Memory B cell (primary cell): ENCODE data around the gene GLP1R.

Source experiments
- ATAC-seq: fragments of 150-1000 bp; cut with Tn5 transposase; 2 replicates; pipeline ENCODE4 v1.10.0; 2021; ENCODE audit warnings: low read depth, mild to moderate bottlenecking, moderate library complexity
- DNase-seq, 2 donors: peaks; one replicate each; pipeline ENCODE4 v3.0.0; 2022; ENCODE audit warnings: low spot score in 2 of 2
- H3K27ac Mint-ChIP-seq: one replicate; pipeline ENCODE4 v1.8.0; 2022; ENCODE audit warnings: mild to moderate bottlenecking, moderate library complexity, mixed read lengths
- H3K27me3 Mint-ChIP-seq: one replicate; pipeline ENCODE4 v1.8.0; 2022; ENCODE audit warnings: mixed read lengths
- H3K36me3 Mint-ChIP-seq: one replicate; pipeline ENCODE4 v1.8.0; 2022; ENCODE audit warnings: mild to moderate bottlenecking, mixed read lengths
- H3K4me1 Mint-ChIP-seq: one replicate; pipeline ENCODE4 v1.8.0; 2022; ENCODE audit warnings: mixed read lengths
- H3K4me3 Mint-ChIP-seq: one replicate; pipeline ENCODE4 v1.8.0; 2022; ENCODE audit warnings: mild to moderate bottlenecking, moderate library complexity, mixed read lengths
- H3K9me3 Mint-ChIP-seq: one replicate; pipeline ENCODE4 v1.8.0; 2022; ENCODE audit warnings: mixed read lengths

The GLP1R gene

GRCh38 chr6:39093149-39093708 lies 44.6 kb downstream of the GLP1R start:
- no peaks in the 10 kb centered on the region for H3K4me1 Mint-ChIP-seq
- no peak for ATAC-seq
- DNase-seq: no peak
- H3K9me3 Mint-ChIP-seq: no peaks in the 10 kb centered on the region
- H3K4me3 Mint-ChIP-seq: no peak overlapping the region
- H3K27me3 Mint-ChIP-seq: peaks cover 8% of the 10 kb centered on the region
- H3K27ac Mint-ChIP-seq: no peak overlapping the region
- peaks cover 6% of the 10 kb centered on the region for H3K36me3 Mint-ChIP-seq

GRCh38 chr6:39095578-39095977 lies 47.0 kb downstream of the GLP1R start:
- no peaks in the 10 kb centered on the region for H3K9me3 Mint-ChIP-seq
- H3K4me1 Mint-ChIP-seq: no peaks in the 10 kb centered on the region
- H3K27ac Mint-ChIP-seq: no peak overlapping the region
- peaks cover 5% of the 10 kb centered on the region for H3K27me3 Mint-ChIP-seq
- no peak overlapping the region for H3K4me3 Mint-ChIP-seq
- DNase-seq (no peak), ATAC-seq (no peak)
- H3K36me3 Mint-ChIP-seq: peaks cover 6% of the 10 kb centered on the region

- no peaks in the 10 kb centered on the region for H3K27me3 Mint-ChIP-seq
- no peak overlapping the region for H3K27ac Mint-ChIP-seq
- DNase-seq (no peak), ATAC-seq (no peak)
- H3K36me3 Mint-ChIP-seq: peaks cover 17% of the 10 kb centered on the region
- H3K4me3 Mint-ChIP-seq: no peak overlapping the region
- H3K9me3 Mint-ChIP-seq: no peaks in the 10 kb centered on the region
- H3K4me1 Mint-ChIP-seq: peaks cover 6% of the 10 kb centered on the region
These were observed 51.8 kb downstream of the GLP1R start for GRCh38 chr6:39100358-39100757.

- DNase-seq: no peak
These were observed 53.7 kb downstream of the GLP1R start for GRCh38 chr6:39102071-39102820.

GRCh38 chr6:39102821-39103136 lies 54.2 kb downstream of the GLP1R start:
- Mint-ChIP-seq H3K27ac (no peak overlapping the region), H3K36me3 (peaks cover 22% of the 10 kb centered on the region), H3K27me3 (no peaks in the 10 kb centered on the region), H3K4me3 (no peak overlapping the region), H3K9me3 (no peaks in the 10 kb centered on the region), H3K4me1 (peaks cover 10% of the 10 kb centered on the region)
- no peak for ATAC-seq
- DNase-seq: no peak

More at GRCh38 chr6:39102071-39102820, 53.7 kb downstream of the GLP1R start:
- no peaks in the 10 kb centered on the region for H3K27me3 Mint-ChIP-seq
- peaks cover 9% of the 10 kb centered on the region for H3K4me1 Mint-ChIP-seq
- H3K9me3 Mint-ChIP-seq: no peaks in the 10 kb centered on the region
- H3K4me3 Mint-ChIP-seq: no peak overlapping the region
- H3K27ac Mint-ChIP-seq: no peak overlapping the region
- peaks cover 21% of the 10 kb centered on the region for H3K36me3 Mint-ChIP-seq
- peak; percentile 76 for ATAC-seq

- peaks cover 14% of the 10 kb centered on the region for H3K4me1 Mint-ChIP-seq
- no peaks in the 10 kb centered on the region for H3K27me3 Mint-ChIP-seq
- ATAC-seq (no peak), DNase-seq (no peak)
- H3K9me3 Mint-ChIP-seq: no peaks in the 10 kb centered on the region
- H3K36me3 Mint-ChIP-seq: peaks cover 26% of the 10 kb centered on the region
- no peak overlapping the region for H3K27ac Mint-ChIP-seq
- H3K4me3 Mint-ChIP-seq: no peak overlapping the region
These were observed 55.9 kb downstream of the GLP1R start for GRCh38 chr6:39104528-39104927.

- no peaks in the 10 kb centered on the region for H3K9me3 Mint-ChIP-seq
- no peak for DNase-seq
- no peaks in the 10 kb centered on the region for H3K27me3 Mint-ChIP-seq
- no peak overlapping the region for H3K4me3 Mint-ChIP-seq
- no peak overlapping the region for H3K27ac Mint-ChIP-seq
- H3K36me3 Mint-ChIP-seq: peaks cover 30% of the 10 kb centered on the region
- no peak for ATAC-seq
- H3K4me1 Mint-ChIP-seq: peaks cover 19% of the 10 kb centered on the region
These were observed 58.5 kb downstream of the GLP1R start for GRCh38 chr6:39107034-39107433.

- H3K36me3 Mint-ChIP-seq: peaks cover 29% of the 10 kb centered on the region
- no peak overlapping the region for H3K4me3 Mint-ChIP-seq
- DNase-seq (no peak), ATAC-seq (no peak)
- peaks cover 19% of the 10 kb centered on the region for H3K4me1 Mint-ChIP-seq
- H3K27me3 Mint-ChIP-seq: no peaks in the 10 kb centered on the region
- H3K9me3 Mint-ChIP-seq: no peaks in the 10 kb centered on the region
- H3K27ac Mint-ChIP-seq: no peak overlapping the region
These were observed 59.1 kb downstream of the GLP1R start for GRCh38 chr6:39107641-39108040.

GRCh38 chr6:39108041-39108839 lies 59.7 kb downstream of the GLP1R start:
- no peaks in the 10 kb centered on the region for H3K27me3 Mint-ChIP-seq
- no peak overlapping the region for H3K4me3 Mint-ChIP-seq
- H3K9me3 Mint-ChIP-seq: no peaks in the 10 kb centered on the region
- DNase-seq (no peak), ATAC-seq (no peak)
- peaks cover 16% of the 10 kb centered on the region for H3K4me1 Mint-ChIP-seq
- peaks cover 26% of the 10 kb centered on the region for H3K36me3 Mint-ChIP-seq
- H3K27ac Mint-ChIP-seq: no peak overlapping the region

GRCh38 chr6:39111280-39111679 lies 62.7 kb downstream of the GLP1R start:
- Mint-ChIP-seq H3K9me3 (no peaks in the 10 kb centered on the region), H3K36me3 (peaks cover 10% of the 10 kb centered on the region), H3K27me3 (no peaks in the 10 kb centered on the region), H3K4me1 (peaks cover 24% of the 10 kb centered on the region), H3K27ac (peak overlapping the region; percentile 35), H3K4me3 (peak overlapping the region; percentile 40)
- no peak for DNase-seq
- ATAC-seq: no peak

GRCh38 chr6:39113788-39114187 lies 65.2 kb downstream of the GLP1R start:
- ATAC-seq: no peak
- Mint-ChIP-seq H3K4me3 (peak overlapping the region; percentile 84), H3K27ac (peak overlapping the region; percentile 91), H3K9me3 (no peaks in the 10 kb centered on the region), H3K4me1 (peaks cover 19% of the 10 kb centered on the region), H3K36me3 (peaks cover 6% of the 10 kb centered on the region), H3K27me3 (no peaks in the 10 kb centered on the region)
- no peak for DNase-seq

GRCh38 chr6:39114388-39114703 lies 65.8 kb downstream of the GLP1R start:
- Mint-ChIP-seq H3K36me3 (peaks cover 3% of the 10 kb centered on the region), H3K27me3 (no peaks in the 10 kb centered on the region), H3K27ac (peak overlapping the region; percentile 91), H3K4me1 (peaks cover 16% of the 10 kb centered on the region), H3K9me3 (no peaks in the 10 kb centered on the region), H3K4me3 (peak overlapping the region; percentile 84)
- DNase-seq: no peak
- ATAC-seq: peak; percentile 6

- Mint-ChIP-seq H3K4me3 (peak within 1 kb of the TSS; percentile 84), H3K36me3 (peaks cover 3% of the 10 kb centered on the region), H3K27ac (peak within 1 kb of the TSS; percentile 91), H3K27me3 (no peaks in the 10 kb centered on the region), H3K9me3 (no peaks in the 10 kb centered on the region), H3K4me1 (peaks cover 16% of the 10 kb centered on the region)
- DNase-seq (peak; percentile 89 to 92), ATAC-seq (peak; percentile 89)
These were observed 66.4 kb downstream of the GLP1R start, which contains the start of gene SAYSD1 for GRCh38 chr6:39114704-39115599. TSS of gene SAYSD1 (minus strand) at chr6:39115186. CDS start at chr6:39115089, 97 bp downstream.

GRCh38 chr6:39118921-39119320 lies 70.3 kb downstream of the GLP1R start:
- Mint-ChIP-seq H3K4me3 (no peak overlapping the region), H3K36me3 (no peaks in the 10 kb centered on the region), H3K4me1 (peaks cover 9% of the 10 kb centered on the region), H3K27ac (no peak overlapping the region), H3K9me3 (no peaks in the 10 kb centered on the region), H3K27me3 (peaks cover 3% of the 10 kb centered on the region)
- no peak for DNase-seq
- ATAC-seq: no peak
